ENCODE data around the gene B3GNT9. TPM values are rescaled to one million over a fixed set of nuclear protein-coding genes. Genes with fewer than 3 reads are reported as not detected.

Gene B3GNT9
- total RNA-seq, 1 experiment from 2014 or later: 11.5 TPM

DNA sequence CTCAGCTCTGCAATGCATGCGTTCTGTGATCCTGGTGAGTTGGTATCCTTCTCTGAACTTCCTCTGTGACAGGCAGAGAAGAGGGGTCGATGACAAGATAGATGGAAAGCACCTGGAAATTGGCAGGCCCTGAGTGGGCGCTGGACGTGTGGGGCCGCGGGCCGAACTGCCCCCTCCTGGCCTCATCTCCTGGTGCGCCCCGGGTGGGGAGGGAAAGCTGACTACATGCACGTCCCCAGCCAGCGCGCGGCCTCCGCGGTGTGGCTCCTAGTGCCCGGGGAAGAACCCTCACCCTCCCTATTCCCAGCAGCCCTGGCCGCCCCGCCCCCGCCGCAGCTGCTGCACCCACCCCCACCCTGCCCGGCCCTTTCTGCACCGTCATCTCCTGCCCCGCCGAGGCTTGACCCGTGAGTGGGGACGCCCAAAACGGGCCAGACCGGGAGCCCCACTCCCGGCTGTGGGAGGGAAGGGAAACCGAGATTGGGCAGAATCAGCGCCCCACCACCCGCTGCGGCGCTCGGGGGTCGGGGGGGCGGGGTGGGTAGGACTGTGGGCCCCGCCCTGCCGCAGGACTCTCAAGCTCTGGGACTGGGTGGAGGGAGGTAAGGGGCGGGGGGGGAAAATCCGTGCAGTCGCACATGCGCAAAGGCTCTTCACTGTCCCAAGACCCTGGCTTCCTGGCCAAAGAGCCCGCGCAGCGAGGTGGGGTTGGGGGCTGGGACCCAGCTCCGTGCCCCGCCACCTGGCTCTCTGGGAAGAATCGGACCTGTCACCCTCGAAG lies 19.6 kb upstream of the B3GNT9 start, which contains the start of gene NOL3:
TSS of gene NOL3 (plus strand) at position 371 of the 781 bp plus-strand sequence.
- no TSS peak for BruUV-seq (replicated peaks)
- H3K27ac ChIP-seq (ENCODE audit: low read depth, low read length, poor library complexity, severe bottlenecking): peak within 1 kb of the TSS; percentile 69
- TF ChIP-seq, protein P1, sequence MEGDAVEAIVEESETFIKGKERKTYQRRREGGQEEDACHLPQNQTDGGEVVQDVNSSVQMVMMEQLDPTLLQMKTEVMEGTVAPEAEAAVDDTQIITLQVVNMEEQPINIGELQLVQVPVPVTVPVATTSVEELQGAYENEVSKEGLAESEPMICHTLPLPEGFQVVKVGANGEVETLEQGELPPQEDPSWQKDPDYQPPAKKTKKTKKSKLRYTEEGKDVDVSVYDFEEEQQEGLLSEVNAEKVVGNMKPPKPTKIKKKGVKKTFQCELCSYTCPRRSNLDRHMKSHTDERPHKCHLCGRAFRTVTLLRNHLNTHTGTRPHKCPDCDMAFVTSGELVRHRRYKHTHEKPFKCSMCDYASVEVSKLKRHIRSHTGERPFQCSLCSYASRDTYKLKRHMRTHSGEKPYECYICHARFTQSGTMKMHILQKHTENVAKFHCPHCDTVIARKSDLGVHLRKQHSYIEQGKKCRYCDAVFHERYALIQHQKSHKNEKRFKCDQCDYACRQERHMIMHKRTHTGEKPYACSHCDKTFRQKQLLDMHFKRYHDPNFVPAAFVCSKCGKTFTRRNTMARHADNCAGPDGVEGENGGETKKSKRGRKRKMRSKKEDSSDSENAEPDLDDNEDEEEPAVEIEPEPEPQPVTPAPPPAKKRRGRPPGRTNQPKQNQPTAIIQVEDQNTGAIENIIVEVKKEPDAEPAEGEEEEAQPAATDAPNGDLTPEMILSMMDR (conservative IDR thresholded peaks at IDR 0.05; ENCODE audit: low read depth, low read length): no peak
- TF ChIP-seq EZH2 (IDR thresholded peaks at IDR 0.05; ENCODE audit: borderline replicate concordance, low read depth, low read length, poor library complexity, severe bottlenecking): no peak
- H3K4me3 ChIP-seq (ENCODE audit: low read depth, low read length, poor library complexity, severe bottlenecking): peak within 1 kb of the TSS; percentile 52
- DNase-seq (ENCODE audit: low spot score): peak; percentile 86
- H3K9me3 ChIP-seq (ENCODE audit: low read depth, low read length, poor library complexity, severe bottlenecking): no peaks in the 10 kb centered on the region
- no peaks in the 10 kb centered on the region for H3K27me3 ChIP-seq (replicated peaks; ENCODE audit: insufficient read depth, low read depth, low read length, poor library complexity)
- no peaks in the 10 kb centered on the region for H3K36me3 ChIP-seq (ENCODE audit: insufficient read depth, low read length, poor library complexity, severe bottlenecking)
- ChIA-PET CTCF (interaction anchor here (0.6 to 1.9 kb wide), 6 partner anchors 11 to 754 kb away, joined by 3 to 10 read pairs (median 4); no protein-coding TSS in a partner anchor), POLR2A (ENCODE audit: low non-redundant PET) (interaction anchor here (0.6 to 0.7 kb wide), 2 partner anchors 10 to 250 kb away, joined by 3 to 4 read pairs; no protein-coding TSS in a partner anchor)
- intact Hi-C loops (cut with micrococcal nuclease; ENCODE audit: unreplicated experiment): no loop called here
- H3K4me1 ChIP-seq (ENCODE audit: insufficient read depth, low read length, poor library complexity, severe bottlenecking): peaks cover 25% of the 10 kb centered on the region

DNA sequence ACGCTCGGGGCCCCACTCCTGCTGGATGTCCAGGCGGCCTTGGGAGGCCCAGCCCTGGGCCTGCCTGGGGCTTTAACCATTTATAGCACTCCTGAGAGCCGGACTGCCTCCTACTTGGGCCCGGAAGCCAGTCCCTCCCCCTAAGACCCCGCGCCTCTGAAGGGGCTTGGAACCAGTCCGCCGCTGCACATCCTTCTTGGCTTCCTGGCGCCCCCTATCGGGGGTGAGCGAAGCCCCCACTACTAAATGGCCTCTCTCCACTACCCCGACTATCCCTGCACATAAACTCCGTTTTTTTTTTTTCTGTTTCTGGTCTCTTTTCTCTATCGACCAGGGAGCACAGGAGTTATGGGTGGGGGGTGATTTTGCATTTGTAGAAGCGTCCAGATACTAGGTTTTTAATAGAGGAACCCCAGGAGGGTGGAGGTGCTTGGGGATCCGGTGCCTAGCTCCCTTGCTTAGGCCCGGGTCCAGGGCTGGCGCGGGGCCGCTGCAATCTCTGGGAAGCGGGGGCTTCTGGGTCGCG lies 18.9 kb upstream of the B3GNT9 start:
- DNase-seq (ENCODE audit: low spot score): peak; percentile 77

DNA sequence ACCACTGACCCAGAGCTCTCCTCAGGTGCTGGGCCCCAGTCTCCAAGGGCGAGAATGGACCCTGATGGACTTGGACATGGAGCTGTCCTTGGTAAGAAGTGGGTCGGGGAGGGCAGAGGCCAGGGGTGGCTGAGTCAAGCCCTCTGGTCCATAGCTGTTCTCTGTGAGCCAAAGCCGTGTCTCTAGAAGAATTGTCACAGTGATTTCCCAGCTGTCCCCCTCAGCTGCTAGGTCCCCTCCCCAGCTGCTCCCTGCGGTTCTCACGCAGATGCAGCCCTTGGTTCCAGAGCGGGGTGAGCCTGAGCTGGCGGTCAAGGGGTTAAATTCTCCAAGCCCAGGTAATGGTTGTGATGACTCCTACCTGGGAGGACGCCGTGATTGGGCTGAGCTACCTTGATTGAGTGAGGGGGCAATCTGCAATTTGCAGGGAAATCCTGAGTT lies 18.2 kb upstream of the B3GNT9 start:
- H3K9me3 ChIP-seq (ENCODE audit: low read depth, low read length, poor library complexity, severe bottlenecking): no peaks in the 10 kb centered on the region
- H3K36me3 ChIP-seq (ENCODE audit: insufficient read depth, low read length, poor library complexity, severe bottlenecking): no peaks in the 10 kb centered on the region
- no peak overlapping the region for H3K27ac ChIP-seq (ENCODE audit: low read depth, low read length, poor library complexity, severe bottlenecking)
- ChIA-PET POLR2A (ENCODE audit: low non-redundant PET) (no interaction called here), CTCF (interaction anchor here (1.9 kb wide), 1 partner anchor 14 kb away, joined by 10 read pairs; no protein-coding TSS in a partner anchor)
- DNase-seq (ENCODE audit: low spot score): no peak
- peaks cover 14% of the 10 kb centered on the region for H3K4me1 ChIP-seq (ENCODE audit: insufficient read depth, low read length, poor library complexity, severe bottlenecking)
- no peaks in the 10 kb centered on the region for H3K27me3 ChIP-seq (replicated peaks; ENCODE audit: insufficient read depth, low read depth, low read length, poor library complexity)
- no peak overlapping the region for H3K4me3 ChIP-seq (ENCODE audit: low read depth, low read length, poor library complexity, severe bottlenecking)
- intact Hi-C loops (cut with micrococcal nuclease; ENCODE audit: unreplicated experiment): no loop called here
- BruUV-seq (replicated peaks): no TSS peak
- TF ChIP-seq, protein P1 (conservative IDR thresholded peaks at IDR 0.05; ENCODE audit: low read depth, low read length): no peak
- TF ChIP-seq EZH2 (IDR thresholded peaks at IDR 0.05; ENCODE audit: borderline replicate concordance, low read depth, low read length, poor library complexity, severe bottlenecking): no peak

More for the DNA sequence above, 18.9 kb upstream of the B3GNT9 start:
- intact Hi-C loops (cut with micrococcal nuclease; ENCODE audit: unreplicated experiment): no loop called here
- BruUV-seq (replicated peaks): no TSS peak
- peaks cover 19% of the 10 kb centered on the region for H3K4me1 ChIP-seq (ENCODE audit: insufficient read depth, low read length, poor library complexity, severe bottlenecking)
- TF ChIP-seq EZH2 (IDR thresholded peaks at IDR 0.05; ENCODE audit: borderline replicate concordance, low read depth, low read length, poor library complexity, severe bottlenecking): no peak
- TF ChIP-seq, protein P1 (conservative IDR thresholded peaks at IDR 0.05; ENCODE audit: low read depth, low read length): peak; percentile 83
- no peaks in the 10 kb centered on the region for H3K27me3 ChIP-seq (replicated peaks; ENCODE audit: insufficient read depth, low read depth, low read length, poor library complexity)
- ChIA-PET POLR2A (ENCODE audit: low non-redundant PET) (interaction anchor here (0.7 kb wide), 1 partner anchor 9 kb away, joined by 4 read pairs; no protein-coding TSS in a partner anchor), CTCF (interaction anchor here (0.7 to 1.9 kb wide), 4 partner anchors 11 to 753 kb away, joined by 3 to 10 read pairs (median 6); no protein-coding TSS in a partner anchor)
- H3K9me3 ChIP-seq (ENCODE audit: low read depth, low read length, poor library complexity, severe bottlenecking): no peaks in the 10 kb centered on the region
- peak overlapping the region; percentile 52 for H3K4me3 ChIP-seq (ENCODE audit: low read depth, low read length, poor library complexity, severe bottlenecking)
- peak overlapping the region; percentile 69 for H3K27ac ChIP-seq (ENCODE audit: low read depth, low read length, poor library complexity, severe bottlenecking)
- no peaks in the 10 kb centered on the region for H3K36me3 ChIP-seq (ENCODE audit: insufficient read depth, low read length, poor library complexity, severe bottlenecking)

All from A673 (cell line).